Loucy (cell line): ENCODE data around the gene DLD.

Experiments used
- H2AFZ ChIP-seq: fragments of 200-600 bp; sonication (generic); 2 replicates; pipeline ENCODE4 v1.6.0; 2016; ENCODE audit warnings: antibody characterized with exemption, mild to moderate bottlenecking, low read length, moderate library complexity
- H3F3A ChIP-seq: fragments of 200-600 bp; 2 replicates; pipeline ENCODE4 v1.6.0; 2016; ENCODE audit warnings: antibody characterized with exemption, low read depth, mild to moderate bottlenecking
- H3K27me3 ChIP-seq: fragments of 200-600 bp; sonication (generic); 2 replicates; pipeline ENCODE4 v1.6.1; 2014; ENCODE audit warnings: low read length, mild to moderate bottlenecking; ENCODE audit not compliant: insufficient read depth, poor library complexity, severe bottlenecking
- H3K36me3 ChIP-seq: fragments of 200-600 bp; sonication (generic); 2 replicates; pipeline ENCODE4 v1.6.1; 2016; ENCODE audit warnings: low read length; ENCODE audit not compliant: insufficient read depth
- H3K4me1 ChIP-seq: fragments of 200-600 bp; sonication (generic); 2 replicates; pipeline ENCODE4 v1.5.1; 2014; ENCODE audit warnings: low read length, mild to moderate bottlenecking; ENCODE audit not compliant: insufficient read depth, poor library complexity, severe bottlenecking
- H3K4me2 ChIP-seq: fragments of 200-600 bp; sonication (generic); 2 replicates; pipeline ENCODE4 v1.6.0; 2014; ENCODE audit warnings: antibody characterized with exemption, low read length, low read depth, mild to moderate bottlenecking; ENCODE audit not compliant: poor library complexity, severe bottlenecking
- H3K4me3 ChIP-seq: fragments of 200-600 bp; sonication (generic); 2 replicates; pipeline ENCODE4 v1.5.1; 2014; ENCODE audit warnings: low read length, mild to moderate bottlenecking, mixed read lengths; ENCODE audit not compliant: poor library complexity, severe bottlenecking
- H3K79me2 ChIP-seq: fragments of 200-600 bp; sonication (generic); 2 replicates; pipeline ENCODE4 v1.6.1; 2014; ENCODE audit warnings: low read length; ENCODE audit not compliant: insufficient read depth
- H3K9ac ChIP-seq: fragments of 200-600 bp; sonication (generic); 2 replicates; pipeline ENCODE4 v1.6.0; 2014; ENCODE audit warnings: mild to moderate bottlenecking, low read depth, low read length, moderate library complexity; ENCODE audit not compliant: poor library complexity, severe bottlenecking
- H3K9me2 ChIP-seq: fragments of 200-600 bp; sonication (generic); replicated peaks from 2 replicates; pipeline ENCODE4 v1.6.1; 2016; ENCODE audit warnings: low read depth, low read length, mixed read lengths
- H3K9me3 ChIP-seq: fragments of 200-600 bp; sonication (generic); 2 replicates; pipeline ENCODE4 v1.6.1; 2014; ENCODE audit warnings: mild to moderate bottlenecking, antibody characterized with exemption, low read length, low read depth; ENCODE audit not compliant: insufficient read depth
- H4K20me1 ChIP-seq: fragments of 200-600 bp; sonication (generic); 2 replicates; pipeline ENCODE4 v1.6.0; 2014; ENCODE audit warnings: antibody characterized with exemption, low read length, mild to moderate bottlenecking; ENCODE audit not compliant: insufficient read depth, poor library complexity, severe bottlenecking
- EZH2phosphoT487 ChIP-seq: fragments of 200-600 bp; IDR thresholded peaks from 2 replicates; pipeline ENCODE4 v1.6.1; 2018; ENCODE audit warnings: antibody characterized with exemption, mild to moderate bottlenecking, moderate library complexity, borderline replicate concordance
- TF ChIP-seq, protein P1 (sequence below): fragments of 200-600 bp; sonication (generic); conservative IDR thresholded peaks from 2 replicates; pipeline ENCODE4 v1.5.1; 2014; ENCODE audit warnings: mild to moderate bottlenecking, antibody characterized with exemption, low read length

The DLD gene, protein sequence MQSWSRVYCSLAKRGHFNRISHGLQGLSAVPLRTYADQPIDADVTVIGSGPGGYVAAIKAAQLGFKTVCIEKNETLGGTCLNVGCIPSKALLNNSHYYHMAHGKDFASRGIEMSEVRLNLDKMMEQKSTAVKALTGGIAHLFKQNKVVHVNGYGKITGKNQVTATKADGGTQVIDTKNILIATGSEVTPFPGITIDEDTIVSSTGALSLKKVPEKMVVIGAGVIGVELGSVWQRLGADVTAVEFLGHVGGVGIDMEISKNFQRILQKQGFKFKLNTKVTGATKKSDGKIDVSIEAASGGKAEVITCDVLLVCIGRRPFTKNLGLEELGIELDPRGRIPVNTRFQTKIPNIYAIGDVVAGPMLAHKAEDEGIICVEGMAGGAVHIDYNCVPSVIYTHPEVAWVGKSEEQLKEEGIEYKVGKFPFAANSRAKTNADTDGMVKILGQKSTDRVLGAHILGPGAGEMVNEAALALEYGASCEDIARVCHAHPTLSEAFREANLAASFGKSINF

DNA sequence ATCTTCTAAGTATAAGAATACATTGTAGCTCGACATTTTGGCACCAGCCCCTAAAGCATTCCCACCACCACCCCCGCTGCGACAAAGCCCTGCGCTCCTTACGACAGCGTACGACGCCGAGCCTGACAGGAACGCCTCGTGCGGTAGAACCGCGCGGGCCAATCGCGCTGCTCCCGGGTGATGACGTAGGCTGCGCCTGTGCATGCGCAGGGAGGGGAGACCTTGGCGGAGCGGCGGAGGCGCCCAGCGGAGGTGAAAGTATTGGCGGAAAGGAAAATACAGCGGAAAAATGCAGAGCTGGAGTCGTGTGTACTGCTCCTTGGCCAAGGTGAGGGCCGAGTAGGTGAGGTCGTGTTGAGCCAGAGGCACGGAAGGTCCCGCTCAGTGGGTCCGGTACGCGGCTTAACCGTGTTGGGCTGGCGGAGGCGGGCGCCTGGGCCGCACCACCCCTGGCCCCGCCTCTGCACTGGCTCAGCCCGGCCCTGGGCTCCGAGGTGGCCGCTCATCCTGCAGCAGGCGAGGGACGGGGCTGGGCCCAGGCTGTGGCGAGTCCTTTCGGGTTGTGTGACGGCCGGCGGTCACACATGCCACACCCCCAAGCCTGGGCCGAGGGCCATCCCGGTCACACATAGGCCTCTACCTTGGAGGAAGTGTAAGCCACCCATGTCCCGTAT is at the start of gene DLD:
DLD (plus strand) TSS at position 222 of the 674 bp plus-strand sequence; CDS start at position 290, 68 bp downstream.
- Histone ChIP-seq H3K9me3 (no peaks in the 10 kb centered on the region), H2AFZ (peak within 1 kb of the TSS; percentile 93), H3F3A (no peaks in the 10 kb centered on the region), H3K36me3 (peaks cover 7% of the 10 kb centered on the region; the same call in 1 of the 2 replicates), H3K9me2 (no peaks in the 10 kb centered on the region), H3K9ac (peak within 1 kb of the TSS; percentile 75), H3K27me3 (no peaks in the 10 kb centered on the region), H3K4me2 (peak within 1 kb of the TSS; percentile 94), H3K4me1 (peaks cover 42% of the 10 kb centered on the region), H3K79me2 (peaks cover 50% of the 10 kb centered on the region), H4K20me1 (peaks cover 35% of the 10 kb centered on the region), H3K4me3 (peak within 1 kb of the TSS; percentile 86)
- no peak for TF ChIP-seq EZH2phosphoT487
- TF ChIP-seq, protein P1, sequence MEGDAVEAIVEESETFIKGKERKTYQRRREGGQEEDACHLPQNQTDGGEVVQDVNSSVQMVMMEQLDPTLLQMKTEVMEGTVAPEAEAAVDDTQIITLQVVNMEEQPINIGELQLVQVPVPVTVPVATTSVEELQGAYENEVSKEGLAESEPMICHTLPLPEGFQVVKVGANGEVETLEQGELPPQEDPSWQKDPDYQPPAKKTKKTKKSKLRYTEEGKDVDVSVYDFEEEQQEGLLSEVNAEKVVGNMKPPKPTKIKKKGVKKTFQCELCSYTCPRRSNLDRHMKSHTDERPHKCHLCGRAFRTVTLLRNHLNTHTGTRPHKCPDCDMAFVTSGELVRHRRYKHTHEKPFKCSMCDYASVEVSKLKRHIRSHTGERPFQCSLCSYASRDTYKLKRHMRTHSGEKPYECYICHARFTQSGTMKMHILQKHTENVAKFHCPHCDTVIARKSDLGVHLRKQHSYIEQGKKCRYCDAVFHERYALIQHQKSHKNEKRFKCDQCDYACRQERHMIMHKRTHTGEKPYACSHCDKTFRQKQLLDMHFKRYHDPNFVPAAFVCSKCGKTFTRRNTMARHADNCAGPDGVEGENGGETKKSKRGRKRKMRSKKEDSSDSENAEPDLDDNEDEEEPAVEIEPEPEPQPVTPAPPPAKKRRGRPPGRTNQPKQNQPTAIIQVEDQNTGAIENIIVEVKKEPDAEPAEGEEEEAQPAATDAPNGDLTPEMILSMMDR: no peak

DNA sequence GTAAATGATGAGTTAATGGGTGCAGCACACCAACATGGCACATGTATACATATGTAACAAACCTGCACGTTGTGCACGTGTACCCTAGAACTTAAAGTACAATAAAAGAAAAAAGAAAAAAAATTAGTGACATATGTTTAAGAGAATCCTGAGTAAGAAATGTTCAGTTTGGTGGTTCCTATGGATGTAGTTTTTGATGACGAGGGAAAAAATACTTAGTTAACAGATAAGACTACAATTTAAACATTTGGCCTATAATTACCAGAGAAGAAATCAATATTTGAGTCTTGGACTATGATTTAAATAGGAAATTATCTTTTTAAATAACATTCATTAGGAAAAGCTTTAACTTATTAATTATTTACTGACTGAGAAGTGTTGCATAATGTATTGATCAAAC is 48.8 kb upstream of the DLD start:
- Histone ChIP-seq H3K36me3 (no peaks in the 10 kb centered on the region), H3K27me3 (no peaks in the 10 kb centered on the region), H3K4me2 (no peak overlapping the region), H3K9ac (no peak overlapping the region), H3K9me3 (no peaks in the 10 kb centered on the region), H3K9me2 (no peaks in the 10 kb centered on the region), H4K20me1 (no peaks in the 10 kb centered on the region), H3K4me1 (no peaks in the 10 kb centered on the region), H3F3A (no peaks in the 10 kb centered on the region), H2AFZ (no peak overlapping the region), H3K79me2 (no peaks in the 10 kb centered on the region), H3K4me3 (no peak overlapping the region)
- TF ChIP-seq, protein P1: no peak
- no peak for TF ChIP-seq EZH2phosphoT487

DNA sequence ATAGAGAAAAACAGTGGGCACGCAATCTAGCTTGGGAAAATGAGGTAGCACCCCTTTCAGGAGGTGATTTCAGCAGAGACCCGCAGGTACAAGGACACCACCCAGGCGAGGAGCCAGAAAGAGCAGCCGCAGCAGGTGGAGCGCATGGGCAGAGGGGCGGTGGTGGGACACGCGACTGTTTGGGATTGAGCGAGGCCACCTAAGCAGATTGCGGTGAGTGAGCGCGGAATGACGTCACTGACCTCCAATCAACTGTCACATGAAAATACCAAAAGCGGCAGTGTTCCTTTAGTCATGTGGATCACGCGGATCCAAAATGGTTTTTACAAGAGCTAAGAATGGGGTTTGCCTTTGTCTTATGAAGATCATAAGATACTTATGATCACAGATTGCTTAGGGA is 47.8 kb upstream of the DLD start:
- Histone ChIP-seq H3K36me3 (no peaks in the 10 kb centered on the region), H3K4me3 (no peak overlapping the region), H4K20me1 (no peaks in the 10 kb centered on the region), H3K27me3 (no peaks in the 10 kb centered on the region), H3K9ac (no peak overlapping the region), H3K9me3 (no peaks in the 10 kb centered on the region), H3K4me1 (no peaks in the 10 kb centered on the region), H3F3A (no peaks in the 10 kb centered on the region), H2AFZ (no peak overlapping the region), H3K79me2 (no peaks in the 10 kb centered on the region), H3K9me2 (no peaks in the 10 kb centered on the region), H3K4me2 (no peak overlapping the region)
- no peak for TF ChIP-seq EZH2phosphoT487
- TF ChIP-seq, protein P1: no peak
